Heart right ventricle (tissue), 16 donors: ENCODE measurements around the gene PEMT. TPM values are rescaled to one million over a fixed set of nuclear protein-coding genes. Genes with fewer than 3 reads are reported as not detected.

ENCODE experiments used
- ATAC-seq, 8 donors: fragments of 200-7000 bp; cut with Tn5 transposase; one replicate each; pipeline ENCODE4 v1.9.1; 2020; ENCODE audit warnings: mild to moderate bottlenecking in 8 of 8, moderate library complexity in 8 of 8, moderate number of reproducible peaks in 1 of 8
- DNase-seq, 2 donors: peaks; one replicate each; pipeline ENCODE4 v3.0.0-alpha.2; 2020
- H3K27ac ChIP-seq, 10 donors: fragments of 200-600 bp; sonication (generic) in 2 of 10; one replicate each; pipeline versions ENCODE4 v1.5.0 to v1.8.0; 2020 to 2022; ENCODE audit warnings: mild to moderate bottlenecking in 3 of 10
- H3K27me3 ChIP-seq, 7 donors: fragments of 200-600 bp; one replicate each; pipeline ENCODE4 v1.8.0; 2021 to 2022; ENCODE audit warnings: mild to moderate bottlenecking in 2 of 7
- H3K36me3 ChIP-seq, 9 donors: fragments of 200-600 bp; sonication (generic) in 1 of 9; one replicate each; pipeline versions ENCODE4 v1.5.0 to v1.8.0; 2020 to 2022; ENCODE audit warnings: mild to moderate bottlenecking in 2 of 9
- H3K4me1 ChIP-seq, 9 donors: fragments of 200-600 bp; sonication (generic) in 1 of 9; one replicate each; pipeline versions ENCODE4 v1.5.0 to v1.8.0; 2020 to 2022; ENCODE audit warnings: mild to moderate bottlenecking in 4 of 9
- H3K4me3 ChIP-seq, 10 donors: fragments of 200-600 bp; sonication (generic) in 2 of 10; one replicate each; pipeline versions ENCODE4 v1.5.0 to v1.8.0; 2020 to 2022; ENCODE audit warnings: mild to moderate bottlenecking in 7 of 10, moderate library complexity in 2 of 10
- H3K9me3 ChIP-seq, 11 donors: fragments of 200-600 bp in 10 of 11; sonication (generic) in 2 of 11; one replicate each; pipeline versions ENCODE4 v1.5.0 to v1.8.0; 2013 to 2022; ENCODE audit warnings: mild to moderate bottlenecking in 2 of 11, control low read depth in 1 of 11, moderate library complexity in 1 of 11
- CTCF ChIP-seq, 9 donors: fragments of 200-600 bp; sonication (generic) in 2 of 9; IDR thresholded peaks; one replicate each; pipeline versions ENCODE4 v1.5.0 to v1.8.0; 2021 to 2022; ENCODE audit warnings: antibody characterized with exemption in 9 of 9, mild to moderate bottlenecking in 5 of 9, moderate library complexity in 1 of 9
- WGBS, 2 donors: extraction: QIAGEN DNeasy Blood & Tissue Kit; methylation state at CpG; one replicate each; pipeline ENCODE4 v1.1.7; 2013; ENCODE audit warnings: inconsistent platforms in 1 of 2; 5-methylcytosine and 5-hydroxymethylcytosine counted together
- intact Hi-C, 10 donors: fragments of 100-400 bp; cut with DNase I; formaldehyde crosslinking; loops; one replicate each; pipeline versions ENCODE4 v1.11.1 to v1.14.2; 2022
- polyA plus RNA-seq, 2 donors: library from polyadenylated mRNA; stranded (reverse); fragments of 200-250 nt; gene quantifications; one replicate each; pipeline ENCODE4 v1.2.3, GENCODE V29; 2013
- total RNA-seq, 10 donors: library from RNA; stranded (reverse); fragmentation: NEBNext Ultra II Directional in 3 of 10; extraction: Animal tissue kit (Norgen Biotek cat#: 25700) in 3 of 10; gene quantifications; one replicate each; pipeline versions ENCODE4 v1.2.1 to v1.2.4, GENCODE V29; 2021 to 2023
- donor health status: Arrhythmogenic right ventricular cardiomyopathy.
- donor health status: ischemic (EF 13 %, LVEDD 7.1; RV severe dilation, severe dysfunction).
- donor health status: healthy with polysubstance abuse.
- donor health status: DM: no; HTN: yes; CAD: no.
- donor health status: DM: no; HTN: no; CAD: no.
- donor health status: ischemic (EF 25% LVEDD 6.9; RV normal size, moderate dysfunction).
- donor health status: ischemic (EF 25% LVEDD 5.7; RV mildly dilated, moderate dysfunction).
- donor health status: healthy.
- donor health status: DM: yes; HTN: yes; CAD: no.
- donor health status: Ischemic cardiomyopathy.
- donor health status: ischemic (EF 35%, LVEDD 5.7; RV mildly dilated, moderate dysfunction).
- donor health status: nonischemic (EF 11% LVEDD 7.7; RV severe dilation, severe dysfunction).
- donor health status: DM: yes; HTN: yes; CAD: no.
- donor health status: PGD.
- donor health status: ischemic (EF 29% LVEDD 5.4; RV normal size, mild dysfunction).
- donor health status: nonischemic (EF 23%, LVEDD 6.1; RV moderate dilation, normal function).

Gene PEMT
- total and polyA plus RNA-seq, 12 donors = 13.5 to 55.2 (median 22.0) TPM

- Histone ChIP-seq H3K27me3 (no peaks in the 10 kb centered on the region), H3K4me3 (peak overlapping the region; percentile 64 to 97 (median 84)), H3K27ac (peak overlapping the region; percentile 64 to 94 (median 90)), H3K4me1 (peaks cover 8 to 26% (median 21%) of the 10 kb centered on the region in 9 donors), H3K36me3 (no peaks in the 10 kb centered on the region), H3K9me3 (no peaks in the 10 kb centered on the region)
- WGBS, 2 donors = 1 to 2% methylated on average over 21 of the region's 21 CpGs
- DNase-seq (no peak), ATAC-seq (no peak)
- intact Hi-C loops = no loop called here
- no peak for TF ChIP-seq CTCF (IDR thresholded peaks at IDR 0.05)
Observed at GRCh38 chr17:17590883-17591354, 589 bp downstream of the PEMT start.

- Histone ChIP-seq H3K4me1 (peaks cover 8 to 26% (median 21%) of the 10 kb centered on the region in 9 donors), H3K27me3 (no peaks in the 10 kb centered on the region), H3K36me3 (no peaks in the 10 kb centered on the region), H3K27ac (peak overlapping the region in 9 of 10 donors; percentile 78 to 94 (median 90)), H3K4me3 (peak overlapping the region in 9 of 10 donors; percentile 71 to 97 (median 84)), H3K9me3 (no peaks in the 10 kb centered on the region)
- DNase-seq (no peak), ATAC-seq (no peak)
- WGBS, 2 donors = 51% methylated on average over 11 of the region's 11 CpGs
- TF ChIP-seq CTCF (IDR thresholded peaks at IDR 0.05) = no peak
- intact Hi-C loops = no loop called here
Observed at GRCh38 chr17:17590141-17590751, 1.3 kb downstream of the PEMT start.

GRCh38 chr17:17587614-17588337 is 3.7 kb downstream of the PEMT start:
- Histone ChIP-seq H3K4me3 (no peak overlapping the region), H3K27me3 (no peaks in the 10 kb centered on the region), H3K9me3 (no peaks in the 10 kb centered on the region), H3K27ac (no peak overlapping the region), H3K4me1 (peaks cover 8 to 21% (median 15%) of the 10 kb centered on the region in 9 donors), H3K36me3 (peaks cover 0 to 4% (median 0%) of the 10 kb centered on the region in 9 donors)
- no peak for TF ChIP-seq CTCF (IDR thresholded peaks at IDR 0.05)
- ATAC-seq (no peak), DNase-seq (no peak)
- intact Hi-C loops = no loop called here
- WGBS, 2 donors = 82 to 89% methylated on average over 10 of the region's 10 CpGs

GRCh38 chr17:17582372-17582771 is 9.1 kb downstream of the PEMT start:
- TF ChIP-seq CTCF (IDR thresholded peaks at IDR 0.05) = no peak
- Histone ChIP-seq H3K4me1 (peaks cover 0 to 9% (median 0%) of the 10 kb centered on the region in 9 donors), H3K27me3 (no peaks in the 10 kb centered on the region), H3K36me3 (peaks cover 0 to 4% (median 0%) of the 10 kb centered on the region in 9 donors), H3K4me3 (no peak overlapping the region), H3K9me3 (no peaks in the 10 kb centered on the region), H3K27ac (no peak overlapping the region)
- 83 to 85% methylated on average over 6 of the region's 6 CpGs for WGBS, 2 donors
- no peak for DNase-seq
- no peak for ATAC-seq
- intact Hi-C loops = no loop called here
